Inflammatory macrophage (primary cell): ENCODE data around the gene AREL1.

ENCODE experiments used
- DNase-seq, 2 donors: peaks; one replicate each; pipeline ENCODE4 v3.0.0-alpha.2; 2020 to 2022

The AREL1 gene

GRCh38 chr14:74697543-74697942 is 15.3 kb downstream of the AREL1 start:
- peak in 1 of 2 donors; percentile 11 for DNase-seq

GRCh38 chr14:74697011-74697410 is 15.9 kb downstream of the AREL1 start:
- no peak for DNase-seq

- peak in 1 of 2 donors; percentile 22 for DNase-seq
These were observed 17.5 kb downstream of the AREL1 start for GRCh38 chr14:74695406-74695805.

- no peak for DNase-seq
These were observed 19.7 kb downstream of the AREL1 start for GRCh38 chr14:74693191-74693590.

- DNase-seq = no peak
These were observed 21.4 kb downstream of the AREL1 start for GRCh38 chr14:74691456-74691855.

- DNase-seq = no peak
These were observed 26.8 kb downstream of the AREL1 start for GRCh38 chr14:74685921-74686678.

GRCh38 chr14:74685056-74685455 is 27.8 kb downstream of the AREL1 start:
- DNase-seq = peak; percentile 70

GRCh38 chr14:74684434-74684833 is 28.4 kb downstream of the AREL1 start:
- peak; percentile 76 to 84 for DNase-seq

- no peak for DNase-seq
These were observed 29.5 kb downstream of the AREL1 start for GRCh38 chr14:74683406-74683805.

GRCh38 chr14:74682169-74682952 is 30.5 kb downstream of the AREL1 start:
- no peak for DNase-seq

- no peak for DNase-seq
These were observed 37.7 kb downstream of the AREL1 start for GRCh38 chr14:74675219-74675618.

GRCh38 chr14:74673768-74674167 is 39.1 kb downstream of the AREL1 start:
- no peak for DNase-seq

GRCh38 chr14:74671789-74672188 is 41.1 kb downstream of the AREL1 start:
- DNase-seq = no peak

GRCh38 chr14:74670726-74671411 is 42.0 kb downstream of the AREL1 start:
- DNase-seq = peak in 1 of 2 donors; percentile 22

- DNase-seq = no peak
These were observed 43.0 kb downstream of the AREL1 start for GRCh38 chr14:74669846-74670245.

- peak; percentile 32 to 58 for DNase-seq
These were observed 43.6 kb downstream of the AREL1 start for GRCh38 chr14:74669256-74669655.

- DNase-seq = no peak
These were observed 45.1 kb downstream of the AREL1 start for GRCh38 chr14:74667758-74668157.

GRCh38 chr14:74664717-74665116 is 48.2 kb downstream of the AREL1 start:
- no peak for DNase-seq

GRCh38 chr14:74663884-74664283 is 49.0 kb downstream of the AREL1 start:
- DNase-seq = no peak

- no peak for DNase-seq
These were observed 51.0 kb downstream of the AREL1 start for GRCh38 chr14:74661726-74662450.

- no peak for DNase-seq
These were observed 52.0 kb downstream of the AREL1 start for GRCh38 chr14:74660863-74661262.

- no peak for DNase-seq
These were observed 52.7 kb downstream of the AREL1 start for GRCh38 chr14:74660167-74660566.
